HG02588 (cell line): Measurements from ENCODE around the gene CALB2.
"Not testable (repeated sequence)": the region's sequence is repeated elsewhere in the genome, so short reads cannot be mapped to it uniquely, and the experiment has no call there.

Experiments
- ATAC-seq: cut with Tn5 transposase; IDR thresholded peaks from one replicate; pipeline ENCODE4 v1.9.1; 2021; ENCODE audit warnings: mild to moderate bottlenecking, moderate library complexity; ENCODE audit not compliant: unreplicated experiment

CALB2 gene

DNA sequence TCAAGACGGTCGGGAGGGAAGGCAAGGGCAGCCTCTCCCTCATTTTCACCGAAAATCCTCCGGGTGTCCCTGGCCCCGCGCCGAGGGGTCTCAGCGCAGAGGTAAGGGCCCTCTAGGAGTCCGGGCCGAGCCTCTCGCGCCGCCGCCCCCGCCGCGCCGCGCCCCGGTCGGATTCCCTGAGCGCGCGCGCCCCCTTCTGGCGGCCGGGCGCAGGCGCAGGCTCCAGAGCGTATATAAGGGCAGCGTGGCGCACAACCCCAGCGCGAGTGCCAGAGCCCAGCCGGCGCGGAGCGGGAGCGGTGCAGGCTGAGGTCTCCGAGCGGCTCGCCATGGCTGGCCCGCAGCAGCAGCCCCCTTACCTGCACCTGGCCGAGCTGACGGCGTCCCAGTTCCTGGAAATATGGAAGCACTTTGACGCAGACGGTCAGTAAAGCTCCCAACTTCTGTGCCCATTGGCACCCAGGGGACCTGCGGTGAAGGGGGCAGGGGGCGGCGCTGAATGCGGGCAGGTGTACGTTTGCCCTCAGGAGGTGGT, at the start of gene CALB2:
TSS of gene CALB2 (plus strand) at position 260 of the 535 bp plus-strand sequence. CDS start at position 330, 70 bp downstream.
- ATAC-seq: peak; percentile 87

DNA sequence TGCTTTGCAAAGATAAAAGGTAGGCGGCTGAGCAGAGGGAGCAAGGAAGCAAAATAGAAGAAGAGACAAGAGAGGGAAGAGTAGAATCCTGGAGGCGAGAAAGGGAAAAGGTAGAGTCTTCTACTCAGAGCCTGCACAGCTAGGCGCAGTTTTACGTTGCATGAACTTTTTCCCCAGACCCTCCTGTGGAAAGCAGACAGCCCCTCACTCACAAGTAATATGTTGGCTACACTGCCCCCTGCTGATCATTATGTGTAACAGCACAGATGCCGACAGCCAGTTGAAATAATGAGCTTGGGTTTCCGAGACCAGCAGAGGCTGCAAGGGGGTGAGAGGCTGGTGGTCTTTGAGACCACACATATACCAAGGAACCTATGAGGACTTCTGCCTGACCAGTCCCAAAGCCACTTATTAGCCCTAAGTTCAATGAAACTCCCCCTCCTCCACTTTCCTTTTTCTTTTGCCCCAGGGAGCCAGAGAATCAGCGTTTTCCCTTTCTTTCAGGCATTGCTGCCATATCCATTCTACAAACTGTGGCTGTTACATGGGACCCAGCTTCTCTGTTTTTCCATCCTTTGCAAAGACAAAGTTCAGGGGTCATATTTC, 46.9 kb upstream of the CALB2 start:
- no peak for ATAC-seq

GRCh38 chr16:71313591-71313990, 44.9 kb upstream of the CALB2 start:
- ATAC-seq: not testable (repeated sequence)

DNA sequence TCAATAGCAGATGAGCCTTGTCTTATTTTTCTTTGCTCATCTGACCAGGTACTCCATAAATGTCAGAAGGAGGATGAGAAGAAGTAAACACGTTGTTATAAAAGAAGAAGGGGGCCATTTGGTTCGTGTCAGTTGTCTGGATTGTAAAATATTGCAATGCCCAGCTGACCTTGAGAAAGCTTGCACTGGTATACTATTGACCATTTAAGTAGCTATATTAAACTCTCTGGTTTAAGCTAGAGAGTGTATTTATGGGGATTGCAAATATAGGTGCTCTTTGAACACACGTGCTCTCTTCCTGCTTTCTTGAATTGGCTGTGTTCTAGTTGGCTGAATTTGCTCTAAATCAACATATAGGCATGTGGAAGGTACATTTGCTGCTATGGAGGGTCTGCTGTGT, 43.3 kb upstream of the CALB2 start:
- no peak for ATAC-seq

DNA sequence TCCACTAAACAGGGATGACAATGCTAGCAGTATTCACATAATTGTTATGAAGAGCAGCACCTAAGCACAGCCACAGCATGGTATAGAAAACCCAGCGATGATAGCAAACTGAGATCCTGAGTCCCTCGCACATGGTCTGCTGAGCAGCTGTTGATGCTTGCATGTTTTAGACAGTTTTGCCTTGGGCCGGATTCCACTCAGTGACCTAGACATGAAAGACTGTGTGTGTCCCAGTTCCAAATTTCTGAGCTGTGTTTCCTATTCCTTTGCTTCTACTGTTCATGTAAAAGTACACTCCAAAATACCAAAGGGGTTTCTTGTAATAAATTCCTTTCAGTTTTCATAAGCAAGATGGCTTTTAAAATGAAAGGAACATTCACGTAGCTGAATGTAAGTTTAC, 38.5 kb upstream of the CALB2 start:
- no peak for ATAC-seq

DNA sequence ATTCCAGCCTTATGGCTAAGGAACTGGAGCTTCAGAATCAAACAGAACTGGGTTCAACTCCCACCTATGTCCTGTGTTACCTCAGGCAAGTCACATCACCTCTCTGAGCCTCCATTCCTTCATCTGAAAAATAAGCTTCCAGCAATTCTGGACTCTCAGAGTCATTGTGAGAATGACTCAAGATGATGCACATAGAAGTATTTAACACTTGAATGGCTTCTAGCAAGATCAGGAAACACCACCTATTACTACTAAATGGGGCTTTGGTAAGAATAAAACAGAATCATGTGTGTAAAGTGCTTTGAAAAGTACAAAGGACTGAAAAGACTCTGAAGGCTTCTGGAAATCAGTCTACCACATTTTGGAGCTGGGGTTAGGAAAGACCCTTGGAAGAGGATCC, 30.8 kb upstream of the CALB2 start:
- ATAC-seq: no peak

GRCh38 chr16:71328151-71328550, 30.4 kb upstream of the CALB2 start:
- no peak for ATAC-seq

GRCh38 chr16:71337631-71338030, 20.9 kb upstream of the CALB2 start:
- ATAC-seq: no peak

DNA sequence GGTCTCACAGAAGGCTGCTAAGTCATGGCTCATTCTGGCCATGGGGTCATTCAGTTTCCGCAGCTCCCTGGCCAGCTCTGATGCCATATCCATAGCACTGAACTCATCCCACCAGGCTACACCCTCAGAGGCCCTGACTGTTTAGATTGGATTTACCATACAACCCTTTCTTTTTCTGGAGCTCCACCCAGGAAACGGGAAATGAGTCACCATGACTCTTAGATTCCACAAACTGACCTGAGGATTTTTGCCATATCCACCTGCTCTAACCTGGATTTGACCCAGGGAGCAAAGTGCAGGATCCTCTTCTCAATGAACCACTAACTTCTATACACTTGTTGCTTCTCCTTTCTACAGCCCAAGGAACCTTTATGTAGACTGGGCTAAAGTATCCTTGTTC, 20.3 kb upstream of the CALB2 start:
- ATAC-seq: no peak

GRCh38 chr16:71338632-71339031, 19.9 kb upstream of the CALB2 start:
- no peak for ATAC-seq

DNA sequence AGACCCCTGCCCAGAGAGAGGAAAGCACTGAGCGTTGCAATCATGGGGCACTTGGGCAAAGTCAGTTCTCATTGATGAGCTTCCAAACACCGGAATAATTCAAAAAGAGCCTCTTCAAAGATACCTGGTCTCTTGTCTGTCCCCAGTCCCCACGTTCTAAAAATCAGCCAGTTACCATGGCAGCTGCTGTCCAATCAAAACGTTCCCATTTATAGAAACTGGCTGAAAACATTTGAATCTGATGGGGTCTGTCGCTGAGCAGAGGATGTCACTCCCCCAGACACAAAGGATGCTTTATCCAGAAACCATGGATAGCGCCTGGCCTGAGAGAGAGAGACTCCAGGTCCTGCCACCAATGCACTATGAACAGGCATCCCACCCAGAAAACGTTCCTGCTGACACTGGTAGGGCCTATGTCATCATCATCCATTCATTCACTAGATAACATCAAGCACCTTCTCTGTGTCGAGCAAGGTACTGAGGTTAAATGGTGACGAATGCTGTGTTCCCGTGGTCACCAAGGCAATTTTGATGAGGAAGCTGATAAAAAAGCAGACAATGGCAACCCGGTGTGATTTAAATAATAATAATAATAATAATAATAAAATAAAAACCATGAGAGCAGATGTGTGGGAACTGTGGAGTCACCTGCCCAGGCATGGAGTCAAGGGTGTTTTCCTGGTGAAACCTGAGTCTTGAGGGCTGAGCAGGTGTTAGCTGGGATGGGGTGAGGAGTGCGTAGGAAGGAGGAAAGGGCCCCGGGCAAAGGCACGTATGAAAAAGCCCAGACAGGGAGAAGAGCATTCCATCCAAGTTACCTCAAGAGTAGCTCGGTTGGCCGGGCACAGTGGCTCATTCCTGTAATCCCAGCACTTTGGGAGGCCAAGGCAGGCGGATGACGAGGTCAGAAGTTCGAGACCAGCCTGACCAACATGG, 19.0 kb upstream of the CALB2 start:
- no peak for ATAC-seq

DNA sequence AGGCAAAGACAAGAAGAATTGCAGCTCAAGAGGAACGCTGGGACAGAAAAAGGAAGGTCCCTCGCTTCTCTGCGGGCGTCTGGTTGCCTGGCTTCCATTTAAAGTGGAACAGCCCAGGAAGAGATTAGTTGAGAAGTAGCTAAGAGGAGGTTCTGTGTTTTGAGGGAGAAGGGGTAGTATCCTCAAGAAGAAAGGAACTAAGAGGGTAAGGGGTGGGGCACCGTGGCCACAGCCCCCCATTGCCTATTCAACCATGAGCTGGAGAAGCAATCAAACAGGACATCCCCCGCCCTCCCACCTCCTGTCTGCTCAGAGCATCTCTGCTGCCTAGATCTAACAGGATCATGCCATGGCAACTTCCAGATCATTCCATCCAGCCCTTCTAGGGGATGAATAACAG, 18.1 kb upstream of the CALB2 start:
- ATAC-seq: no peak

GRCh38 chr16:71341881-71342280, 16.6 kb upstream of the CALB2 start:
- no peak for ATAC-seq

GRCh38 chr16:71343078-71343477, 15.4 kb upstream of the CALB2 start:
- ATAC-seq: no peak

DNA sequence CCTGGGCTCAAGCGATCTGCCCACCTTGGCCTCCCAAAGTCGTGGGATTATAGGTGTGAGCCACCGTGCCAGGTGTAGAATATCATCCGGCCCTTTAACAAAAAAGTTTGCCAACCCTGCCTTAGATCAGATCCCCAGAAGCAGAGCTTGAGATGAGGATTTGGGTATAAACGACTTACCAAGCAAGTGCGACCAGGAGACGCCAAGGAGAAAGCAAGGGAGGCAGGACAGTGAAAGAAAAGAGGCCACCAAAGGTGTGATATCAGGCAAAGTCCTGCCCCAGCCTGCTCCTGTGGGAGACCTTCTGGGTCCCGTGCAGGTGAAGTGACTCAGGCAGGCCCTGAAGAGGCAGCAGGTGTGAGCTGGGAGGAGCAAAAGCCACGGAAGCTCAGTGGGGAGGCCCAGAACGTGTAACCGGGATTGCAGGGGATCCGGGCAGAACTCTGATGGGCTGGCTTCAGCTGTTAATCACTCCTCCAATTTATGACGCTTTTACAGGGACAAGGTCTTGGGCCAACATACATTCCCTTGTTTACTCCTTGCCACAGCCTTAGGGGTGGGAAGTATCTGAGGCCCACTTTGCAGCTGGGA, 14.1 kb upstream of the CALB2 start:
- no peak for ATAC-seq

GRCh38 chr16:71345031-71345430, 13.5 kb upstream of the CALB2 start:
- ATAC-seq: no peak

GRCh38 chr16:71347146-71347545, 11.4 kb upstream of the CALB2 start:
- no peak for ATAC-seq

DNA sequence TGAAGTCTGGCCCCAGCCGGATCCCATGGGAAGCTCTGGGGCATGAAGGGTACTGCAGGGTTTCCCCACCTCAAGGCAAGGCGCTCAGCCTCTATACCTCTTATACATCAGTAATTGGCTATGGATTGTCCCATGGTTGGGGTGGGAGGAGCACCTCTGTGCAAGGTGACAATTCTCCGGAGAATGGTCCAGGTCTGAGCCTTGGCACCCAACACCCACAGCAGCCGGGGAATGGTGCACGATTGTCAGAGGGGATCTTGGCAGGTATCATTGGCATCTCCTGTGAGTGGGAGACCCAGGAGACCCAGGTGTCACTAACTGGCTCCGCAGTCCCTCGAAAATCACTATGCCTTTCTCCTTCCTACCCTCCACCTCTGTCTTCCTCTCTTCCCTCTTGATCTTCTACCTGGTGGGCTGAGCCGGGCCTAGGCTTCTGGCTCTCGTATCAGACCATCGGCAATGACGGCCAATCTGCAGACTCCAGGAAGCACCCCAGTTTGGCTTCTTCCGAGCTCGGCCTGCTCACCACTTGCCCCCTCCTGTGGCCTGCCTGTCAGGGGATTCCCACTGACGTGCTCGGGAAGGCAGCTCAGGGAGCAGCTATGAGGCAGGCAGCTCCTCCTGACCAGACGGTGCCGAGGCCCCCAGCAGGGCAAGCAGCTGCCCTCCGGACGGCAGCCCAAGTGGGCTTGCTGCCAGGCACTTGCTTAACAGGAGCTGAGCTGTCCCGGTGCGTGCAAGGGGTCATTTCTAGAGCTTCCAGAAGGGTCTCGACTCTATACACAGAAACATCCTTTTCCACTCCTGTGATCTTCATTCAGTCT, 10.0 kb upstream of the CALB2 start:
- no peak for ATAC-seq

- no peak for ATAC-seq
Measured at GRCh38 chr16:71350821-71351557, 7.5 kb upstream of the CALB2 start.

GRCh38 chr16:71351558-71351901, 7.0 kb upstream of the CALB2 start:
- no peak for ATAC-seq
